GM21717 (cell line): ENCODE results near the gene CD84.
"Not testable (repeated sequence)": the region's sequence is repeated elsewhere in the genome, so short reads cannot be mapped to it uniquely, and the experiment has no call there.

ENCODE experiments used
- ATAC-seq: cut with Tn5 transposase; IDR thresholded peaks from one replicate; pipeline ENCODE4 v1.9.1; 2021; ENCODE audit warnings: mild to moderate bottlenecking, moderate library complexity; ENCODE audit not compliant: unreplicated experiment

CD84 gene

GRCh38 chr1:160579216-160579701, at the start of gene CD84:
TSS of gene CD84 (minus strand) at chr1:160579496. CDS start at chr1:160579437, 59 bp downstream.
- no peak for ATAC-seq

GRCh38 chr1:160628799-160629263, 49.5 kb upstream of the CD84 start:
- ATAC-seq, result no peak

GRCh38 chr1:160627677-160628289, 48.5 kb upstream of the CD84 start:
- ATAC-seq, result not testable (repeated sequence)

- no peak for ATAC-seq
Measured at GRCh38 chr1:160626509-160627342, 47.4 kb upstream of the CD84 start.

GRCh38 chr1:160625725-160626498, 46.6 kb upstream of the CD84 start:
- no peak for ATAC-seq

- ATAC-seq, result no peak
Measured at GRCh38 chr1:160625321-160625720, 46.0 kb upstream of the CD84 start.

GRCh38 chr1:160624464-160624863, 45.2 kb upstream of the CD84 start:
- no peak for ATAC-seq

GRCh38 chr1:160623862-160624261, 44.6 kb upstream of the CD84 start:
- no peak for ATAC-seq

GRCh38 chr1:160623227-160623633, 43.9 kb upstream of the CD84 start:
- no peak for ATAC-seq

GRCh38 chr1:160622501-160623226, 43.4 kb upstream of the CD84 start:
- no peak for ATAC-seq

- no peak for ATAC-seq
Measured at GRCh38 chr1:160621633-160622413, 42.5 kb upstream of the CD84 start.

- no peak for ATAC-seq
Measured at GRCh38 chr1:160620942-160621632, 41.8 kb upstream of the CD84 start.

GRCh38 chr1:160619742-160620277, 40.5 kb upstream of the CD84 start:
- ATAC-seq, result no peak

GRCh38 chr1:160618763-160619274, 39.5 kb upstream of the CD84 start:
- no peak for ATAC-seq

GRCh38 chr1:160618327-160618726, 39.0 kb upstream of the CD84 start:
- no peak for ATAC-seq

- ATAC-seq, result no peak
Measured at GRCh38 chr1:160615660-160616059, 36.4 kb upstream of the CD84 start.

- ATAC-seq, result no peak
Measured at GRCh38 chr1:160614410-160614809, 35.1 kb upstream of the CD84 start.

GRCh38 chr1:160612613-160613218, 33.4 kb upstream of the CD84 start:
- no peak for ATAC-seq
